Activated CD4-positive, alpha-beta memory T cell treated with anti-CD3 and anti-CD28 coated beads, Interleukin-2, amount 10 ng/mL, durations not matched to agents 7 days and 5 days (primary cell): ENCODE measurements around the gene RNASE8. TPM values are rescaled to one million over a fixed set of nuclear protein-coding genes. Genes with fewer than 3 reads are reported as not detected.
"Not testable (repeated sequence)": the region's sequence is repeated elsewhere in the genome, so short reads cannot be mapped to it uniquely, and the experiment has no call there.

Experiments
- CTCF ChIA-PET: fragments of 350-600 bp; sonication (Branson Sonifier 250); formaldehyde crosslinking; loops from one replicate; lab custom pipeline; 2021; ENCODE audit warnings: antibody characterized with exemption, inconsistent platforms; lab: Charles Lee
- POLR2A ChIA-PET: fragments of 350-600 bp; sonication (Branson Sonifier 250); formaldehyde crosslinking; loops from one replicate; lab custom pipeline; 2021; ENCODE audit warnings: antibody characterized with exemption; lab: Charles Lee
- DNase-seq: peaks from one replicate; pipeline ENCODE4 v3.0.0-alpha.2; 2020
- H3K27ac Mint-ChIP-seq: one replicate; pipeline ENCODE4 v1.8.0; 2021; ENCODE audit warnings: mild to moderate bottlenecking, mixed read lengths
- H3K27me3 Mint-ChIP-seq: one replicate; pipeline ENCODE4 v1.8.0; 2021; ENCODE audit warnings: mixed read lengths
- H3K36me3 Mint-ChIP-seq: one replicate; pipeline ENCODE4 v1.8.0; 2021; ENCODE audit warnings: low read depth, mixed read lengths
- H3K4me1 Mint-ChIP-seq: one replicate; pipeline ENCODE4 v1.8.0; 2021; ENCODE audit warnings: mixed read lengths
- H3K4me3 Mint-ChIP-seq: one replicate; pipeline ENCODE4 v1.8.0; 2021; ENCODE audit warnings: mild to moderate bottlenecking, mixed read lengths
- H3K9me3 Mint-ChIP-seq: one replicate; pipeline ENCODE4 v1.8.0; 2021; ENCODE audit warnings: mixed read lengths
- total RNA-seq, 2 experiments: library from RNA; stranded (reverse); gene quantifications; one replicate each; pipeline ENCODE4 v1.2.3, GENCODE V29; 2021

The RNASE8 gene
- total RNA-seq, 2 experiments from 2014 or later = not detected

DNA sequence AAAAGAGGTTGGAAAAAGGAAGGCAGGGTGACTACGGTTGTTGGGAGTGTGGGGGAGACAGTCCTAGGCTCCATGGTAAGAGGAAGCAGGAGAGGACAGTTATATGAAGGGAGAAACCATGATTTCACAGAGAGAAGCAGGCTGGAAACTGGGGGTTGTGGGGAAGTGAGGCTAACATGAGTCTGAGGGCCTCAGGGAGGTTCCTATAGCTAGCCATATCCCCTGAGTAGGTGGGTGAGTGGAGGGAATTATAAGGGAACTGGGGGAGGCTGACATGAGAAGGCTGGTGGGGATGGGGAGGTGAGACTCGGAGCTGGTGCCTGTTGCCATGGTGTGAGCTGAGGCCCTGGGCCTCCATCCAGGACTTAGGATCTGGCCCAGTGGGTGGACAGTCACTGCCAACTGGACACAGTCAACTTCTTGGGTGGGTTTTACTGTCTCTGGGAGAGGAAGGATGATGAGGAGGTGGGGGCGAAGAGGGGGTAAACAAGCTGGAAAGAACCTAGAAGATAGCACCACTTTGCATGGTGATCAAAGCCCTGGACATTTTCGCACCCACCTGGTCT lies 24.4 kb upstream of the RNASE8 start:
- DNase-seq = no peak
- no peak overlapping the region for H3K4me3 Mint-ChIP-seq
- H3K36me3 Mint-ChIP-seq = no peaks in the 10 kb centered on the region
- ChIA-PET CTCF (interaction anchor here (0.5 to 3.4 kb wide), 3 partner anchors 19 to 92 kb away, joined by 3 to 19 read pairs (median 3); no protein-coding TSS in a partner anchor), POLR2A (interaction anchor here (0.9 kb wide), 1 partner anchor 18 kb away, joined by 4 read pairs; no protein-coding TSS in a partner anchor)
- H3K27ac Mint-ChIP-seq = no peak overlapping the region
- H3K9me3 Mint-ChIP-seq = no peaks in the 10 kb centered on the region
- H3K27me3 Mint-ChIP-seq = peaks cover 3% of the 10 kb centered on the region
- H3K4me1 Mint-ChIP-seq = no peaks in the 10 kb centered on the region

DNA sequence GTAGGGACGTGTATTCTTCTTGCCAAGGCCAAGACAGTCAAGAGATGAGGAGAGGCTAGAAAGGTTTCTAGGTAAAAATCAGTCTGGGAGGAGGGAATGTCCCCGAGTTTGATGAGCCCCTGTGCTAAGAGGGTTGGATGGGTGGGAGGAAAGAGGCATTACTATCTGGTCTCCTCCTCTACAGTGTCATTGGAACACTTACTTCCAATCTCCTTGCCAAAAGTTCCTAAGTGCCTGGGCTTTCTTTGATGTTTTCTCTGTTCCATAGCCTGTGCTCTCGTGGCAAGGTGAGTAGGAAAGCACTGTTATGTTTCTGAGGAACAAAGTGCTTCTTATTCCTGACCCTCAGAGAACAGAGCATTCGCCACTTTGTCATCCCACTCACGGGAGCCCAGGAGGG lies 22.9 kb upstream of the RNASE8 start, which contains the start of gene RNASE13:
Gene RNASE13 (minus strand): TSS at position 101 of the 400 bp plus-strand sequence. CDS start 519 bp downstream, outside the sequence.
- H3K4me1 Mint-ChIP-seq = no peaks in the 10 kb centered on the region
- ChIA-PET CTCF (interaction anchor here (1.0 to 3.4 kb wide), 2 partner anchors 20 to 30 kb away, joined by 4 to 19 read pairs; no protein-coding TSS in a partner anchor), POLR2A (no interaction called here)
- H3K27me3 Mint-ChIP-seq = peaks cover 3% of the 10 kb centered on the region
- H3K9me3 Mint-ChIP-seq = no peaks in the 10 kb centered on the region
- no peak for DNase-seq
- H3K4me3 Mint-ChIP-seq = no peak within 1 kb of the TSS
- no peaks in the 10 kb centered on the region for H3K36me3 Mint-ChIP-seq
- no peak within 1 kb of the TSS for H3K27ac Mint-ChIP-seq

DNA sequence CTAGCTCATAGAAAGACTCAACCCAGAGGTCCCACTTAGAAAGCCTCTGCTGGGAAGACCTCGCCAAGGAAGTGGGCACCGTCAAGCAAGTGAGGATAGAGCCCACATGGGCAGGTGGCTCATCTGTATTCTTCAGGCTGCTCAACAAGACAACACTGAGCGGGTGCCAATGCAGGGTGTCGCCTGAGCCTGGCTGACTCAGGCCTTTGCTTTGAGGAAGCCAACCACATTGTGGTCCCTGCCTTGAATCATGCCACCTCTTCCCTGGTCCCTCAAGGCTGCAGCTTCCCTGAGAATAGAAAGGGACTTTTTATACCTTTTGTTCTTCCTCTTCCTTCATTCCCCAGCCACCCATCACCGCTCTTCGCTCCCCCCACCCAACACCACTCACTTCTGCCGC lies 20.9 kb upstream of the RNASE8 start:
- CTCF ChIA-PET = interaction anchor here (2.1 kb wide), 1 partner anchor 22 kb away, joined by 10 read pairs; no protein-coding TSS in a partner anchor
- no peaks in the 10 kb centered on the region for H3K9me3 Mint-ChIP-seq
- no peaks in the 10 kb centered on the region for H3K4me1 Mint-ChIP-seq
- POLR2A ChIA-PET = interaction anchor here (1.2 kb wide), 1 partner anchor 22 kb away, joined by 3 read pairs; no protein-coding TSS in a partner anchor
- DNase-seq = no peak
- no peak overlapping the region for H3K27ac Mint-ChIP-seq
- H3K4me3 Mint-ChIP-seq = no peak overlapping the region
- H3K36me3 Mint-ChIP-seq = no peaks in the 10 kb centered on the region
- H3K27me3 Mint-ChIP-seq = peaks cover under 1% of the 10 kb centered on the region

DNA sequence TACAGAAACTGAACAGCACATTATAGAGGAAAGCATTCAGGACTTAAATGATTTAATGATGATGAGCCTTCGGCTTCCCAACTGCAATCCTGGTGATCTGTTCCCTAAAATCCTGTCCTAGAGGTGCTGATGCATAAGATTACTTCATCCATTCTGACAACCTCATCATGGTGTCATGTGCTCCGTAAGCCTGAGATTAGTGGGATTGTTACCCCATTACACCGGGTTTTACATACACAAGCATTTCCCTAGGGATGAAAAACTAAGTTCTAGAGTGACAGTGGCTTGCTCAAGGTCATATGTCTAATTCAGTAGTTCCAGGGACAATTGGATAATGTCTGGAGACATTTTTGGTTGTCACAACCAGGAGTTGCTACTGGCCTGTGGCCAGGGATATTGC lies 20.5 kb upstream of the RNASE8 start:
- no peaks in the 10 kb centered on the region for H3K36me3 Mint-ChIP-seq
- no peak for DNase-seq
- no peaks in the 10 kb centered on the region for H3K9me3 Mint-ChIP-seq
- H3K27ac Mint-ChIP-seq = no peak overlapping the region
- H3K4me3 Mint-ChIP-seq = no peak overlapping the region
- ChIA-PET CTCF (interaction anchor here (2.1 kb wide), 1 partner anchor 22 kb away, joined by 10 read pairs; no protein-coding TSS in a partner anchor), POLR2A (no interaction called here)
- no peaks in the 10 kb centered on the region for H3K4me1 Mint-ChIP-seq
- no peaks in the 10 kb centered on the region for H3K27me3 Mint-ChIP-seq

DNA sequence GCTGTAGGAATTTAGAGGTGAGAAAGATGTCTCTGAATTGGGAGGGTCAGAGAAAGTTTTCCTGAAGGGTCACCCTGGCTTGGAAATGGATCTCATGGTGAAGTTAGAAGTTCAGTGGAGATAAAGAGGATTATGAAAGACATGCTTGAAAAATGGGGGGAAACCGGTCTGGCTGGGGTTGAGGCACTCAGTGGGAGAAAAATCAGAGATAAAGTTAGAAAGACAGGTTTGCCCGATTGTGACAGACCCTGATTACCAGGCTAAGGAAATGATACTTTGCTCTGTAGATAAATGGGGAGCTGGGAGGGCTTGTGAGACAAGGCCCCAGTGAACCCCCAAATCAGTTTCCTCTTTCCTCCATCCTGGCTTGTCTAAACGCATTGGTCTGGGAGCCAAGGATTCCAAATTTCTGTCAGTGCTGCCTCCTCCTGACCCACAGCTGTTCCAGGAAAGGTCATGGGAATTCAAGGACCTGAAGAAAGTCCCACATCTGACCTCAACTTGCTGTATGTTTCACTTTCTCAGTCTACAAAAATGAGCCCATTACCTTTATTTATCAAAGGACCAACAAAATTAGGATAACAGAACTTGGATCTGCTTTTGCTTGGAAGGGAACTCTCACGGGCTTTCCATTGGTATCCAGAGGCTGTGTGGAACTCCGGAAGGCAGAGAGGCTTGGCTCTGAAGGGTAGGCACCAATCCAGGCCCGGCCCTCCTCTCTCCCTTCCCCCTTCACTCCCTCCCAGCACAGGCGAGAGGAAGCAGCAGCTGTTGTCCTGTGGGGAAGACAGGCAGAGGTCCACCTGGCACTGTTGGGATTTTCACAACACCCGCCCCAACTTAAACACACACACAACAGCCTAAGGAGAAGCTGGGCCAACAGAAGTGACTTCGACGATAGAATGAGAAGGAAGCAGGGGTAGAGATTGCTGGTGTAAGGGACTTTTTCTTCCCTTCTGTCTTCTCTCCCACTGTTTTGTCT lies 18.9 kb upstream of the RNASE8 start:
- H3K27me3 Mint-ChIP-seq = peaks cover 7% of the 10 kb centered on the region
- H3K4me3 Mint-ChIP-seq = no peak overlapping the region
- H3K9me3 Mint-ChIP-seq = no peaks in the 10 kb centered on the region
- H3K36me3 Mint-ChIP-seq = no peaks in the 10 kb centered on the region
- H3K27ac Mint-ChIP-seq = no peak overlapping the region
- no peak for DNase-seq
- no peaks in the 10 kb centered on the region for H3K4me1 Mint-ChIP-seq
- POLR2A ChIA-PET = interaction anchor here (2.0 kb wide), 1 partner anchor 23 kb away, joined by 7 read pairs; no protein-coding TSS in a partner anchor
- CTCF ChIA-PET = interaction anchor here (1.0 to 3.1 kb wide), 4 partner anchors 21 to 49 kb away, joined by 3 to 60 read pairs (median 5); no protein-coding TSS in a partner anchor

DNA sequence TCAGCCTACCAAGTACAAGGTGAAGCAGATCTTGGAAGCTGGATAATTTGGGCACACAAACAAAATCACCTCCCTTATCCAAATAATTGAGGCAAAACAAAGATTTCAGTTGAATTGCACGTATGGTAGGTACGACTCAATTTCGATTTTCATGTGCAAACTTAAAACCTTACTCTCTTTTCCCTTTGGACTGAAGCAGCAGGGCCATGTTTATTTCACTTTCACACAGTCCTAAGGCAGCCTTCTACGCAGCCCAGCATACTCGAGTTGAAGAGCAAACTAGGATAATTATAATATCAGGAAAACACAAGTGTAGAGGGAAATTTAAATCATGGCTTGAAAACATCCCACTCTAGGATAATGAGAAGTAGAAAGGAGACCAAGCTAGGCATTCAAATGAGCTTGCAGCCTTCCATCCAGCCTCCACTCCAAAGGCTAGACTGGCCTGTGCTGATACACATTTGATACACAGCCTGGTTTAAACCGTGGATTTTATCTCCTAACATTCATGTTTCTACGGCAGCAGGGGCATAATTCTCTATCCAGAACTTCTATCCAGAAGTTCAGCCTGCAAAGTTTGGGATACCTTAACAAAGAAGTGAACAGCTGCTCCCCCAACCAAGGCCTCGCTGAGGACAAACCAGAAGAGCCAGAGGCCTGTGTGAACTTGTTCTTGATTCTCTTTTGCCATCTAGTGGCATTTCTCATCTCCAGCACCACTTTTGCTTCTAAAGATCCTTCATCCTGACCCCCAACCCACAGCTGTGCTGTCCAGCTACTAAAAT lies 17.8 kb upstream of the RNASE8 start:
- no peaks in the 10 kb centered on the region for H3K9me3 Mint-ChIP-seq
- H3K4me3 Mint-ChIP-seq = no peak overlapping the region
- POLR2A ChIA-PET = interaction anchor here (2.0 kb wide), 1 partner anchor 24 kb away, joined by 7 read pairs; no protein-coding TSS in a partner anchor
- peaks cover 12% of the 10 kb centered on the region for H3K27me3 Mint-ChIP-seq
- H3K27ac Mint-ChIP-seq = no peak overlapping the region
- DNase-seq = no peak
- CTCF ChIA-PET = interaction anchor here (1.0 to 3.1 kb wide), 10 partner anchors 14 to 69 kb away, joined by 3 to 60 read pairs (median 4); no protein-coding TSS in a partner anchor
- H3K4me1 Mint-ChIP-seq = peaks cover 7% of the 10 kb centered on the region
- H3K36me3 Mint-ChIP-seq = no peaks in the 10 kb centered on the region

DNA sequence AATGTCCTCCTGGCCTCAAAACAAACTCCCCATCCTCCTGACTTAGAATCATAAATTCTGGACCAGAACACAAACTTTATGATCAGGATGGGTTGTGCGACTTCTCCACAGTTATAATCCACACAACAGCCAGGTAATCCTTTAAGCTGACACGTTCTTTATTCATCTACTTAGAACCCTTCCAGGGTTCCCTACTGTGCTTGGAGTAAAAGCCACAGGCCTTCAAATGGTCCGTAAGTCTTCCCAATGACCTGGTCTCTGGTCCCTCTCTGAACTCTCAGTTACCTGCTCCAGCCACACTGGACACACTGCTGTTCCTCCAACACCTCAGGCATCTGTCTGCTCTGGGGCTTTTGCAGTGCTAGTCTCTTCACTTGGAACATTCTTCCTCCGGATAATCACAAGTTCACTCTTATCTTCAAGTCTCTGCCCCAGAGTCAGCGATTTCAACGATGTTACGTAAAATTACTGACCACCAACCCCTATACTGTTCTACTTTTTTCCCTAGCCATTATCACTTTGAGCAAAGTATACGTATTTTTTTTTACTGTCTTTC lies 17.2 kb upstream of the RNASE8 start:
- DNase-seq = no peak
- ChIA-PET POLR2A (interaction anchor here (2.0 kb wide), 1 partner anchor 25 kb away, joined by 7 read pairs; no protein-coding TSS in a partner anchor), CTCF (interaction anchor here (1.0 to 3.1 kb wide), 8 partner anchors 13 to 70 kb away, joined by 3 to 60 read pairs (median 4); no protein-coding TSS in a partner anchor)
- H3K27me3 Mint-ChIP-seq = peaks cover 17% of the 10 kb centered on the region
- no peak overlapping the region for H3K27ac Mint-ChIP-seq
- no peaks in the 10 kb centered on the region for H3K9me3 Mint-ChIP-seq
- H3K4me1 Mint-ChIP-seq = peaks cover 7% of the 10 kb centered on the region
- H3K4me3 Mint-ChIP-seq = no peak overlapping the region
- H3K36me3 Mint-ChIP-seq = no peaks in the 10 kb centered on the region

DNA sequence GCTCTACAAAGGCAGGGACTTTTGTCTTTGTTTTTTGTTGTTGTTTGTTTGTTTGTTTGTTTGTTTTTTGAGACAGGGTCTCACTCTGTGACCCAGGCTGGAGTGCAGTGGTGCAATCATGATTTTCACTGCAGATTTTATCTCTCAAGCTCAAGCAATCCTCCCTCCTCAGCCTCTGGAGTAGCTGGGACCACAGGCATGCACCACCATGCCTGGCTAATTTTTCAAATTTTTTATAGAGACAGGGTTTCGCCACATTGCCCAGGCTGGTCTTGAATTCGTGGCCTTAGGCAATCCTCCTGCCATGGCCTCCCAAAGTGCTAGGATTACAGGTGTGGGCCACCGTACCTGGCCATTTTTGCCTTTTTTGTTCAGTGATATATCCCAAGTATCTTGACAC lies 16.7 kb upstream of the RNASE8 start:
- H3K27ac Mint-ChIP-seq, DNase-seq, H3K36me3 Mint-ChIP-seq, H3K4me3 Mint-ChIP-seq, POLR2A ChIA-PET, H3K9me3 Mint-ChIP-seq, H3K4me1 Mint-ChIP-seq: not testable (repeated sequence)
- CTCF ChIA-PET = interaction anchor here (1.4 to 3.1 kb wide), 4 partner anchors 26 to 70 kb away, joined by 3 to 60 read pairs (median 5); no protein-coding TSS in a partner anchor
- H3K27me3 Mint-ChIP-seq = peaks cover 17% of the 10 kb centered on the region

DNA sequence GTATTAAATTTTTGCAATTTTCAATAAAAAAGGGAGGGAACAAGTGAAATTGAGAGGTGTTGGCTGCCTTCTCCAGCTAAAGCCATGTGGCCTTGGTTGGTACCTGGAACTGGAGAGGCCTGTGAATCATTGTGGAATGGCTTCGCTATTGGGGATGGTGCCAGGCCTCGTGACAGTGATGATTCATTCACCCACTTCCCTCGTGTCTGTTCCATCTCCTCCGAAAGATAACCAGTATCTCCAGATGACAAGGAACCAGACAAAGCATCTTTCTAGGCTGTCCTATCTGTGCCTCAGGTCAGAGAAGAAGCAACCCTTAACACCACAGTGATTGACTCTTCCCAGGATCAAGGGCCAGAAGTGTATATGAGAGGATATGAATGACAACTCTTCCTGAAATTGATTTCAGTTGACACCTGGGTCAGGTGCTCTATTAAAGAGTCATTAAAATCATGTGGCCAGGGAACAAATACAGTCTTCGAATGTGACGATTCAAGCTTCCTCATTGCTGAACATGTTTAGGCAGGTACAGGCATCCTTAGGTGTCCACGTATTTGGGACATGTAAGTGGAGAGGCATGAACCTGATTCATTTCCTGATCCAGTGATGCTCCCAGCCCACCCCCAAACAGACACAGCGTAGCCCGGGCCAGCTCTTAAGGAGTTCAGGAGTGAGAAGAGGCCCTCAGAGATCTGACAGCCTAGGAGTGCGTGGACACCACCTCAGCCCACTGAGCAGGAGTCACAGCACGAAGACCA lies 15.8 kb upstream of the RNASE8 start, which contains the start of gene RNASE7:
Gene RNASE7 (plus strand): TSS at position 687 of the 758 bp plus-strand sequence. CDS start 631 bp downstream, outside the sequence.
- Mint-ChIP-seq H3K4me1 (peaks cover 7% of the 10 kb centered on the region), H3K9me3 (no peaks in the 10 kb centered on the region), H3K36me3 (no peaks in the 10 kb centered on the region), H3K27ac (no peak within 1 kb of the TSS), H3K4me3 (no peak within 1 kb of the TSS), H3K27me3 (peaks cover 17% of the 10 kb centered on the region)
- ChIA-PET CTCF (interaction anchor here (1.4 to 3.1 kb wide), 3 partner anchors 27 to 63 kb away, joined by 3 to 60 read pairs (median 11); no protein-coding TSS in a partner anchor), POLR2A (no interaction called here)
- DNase-seq = no peak

DNA sequence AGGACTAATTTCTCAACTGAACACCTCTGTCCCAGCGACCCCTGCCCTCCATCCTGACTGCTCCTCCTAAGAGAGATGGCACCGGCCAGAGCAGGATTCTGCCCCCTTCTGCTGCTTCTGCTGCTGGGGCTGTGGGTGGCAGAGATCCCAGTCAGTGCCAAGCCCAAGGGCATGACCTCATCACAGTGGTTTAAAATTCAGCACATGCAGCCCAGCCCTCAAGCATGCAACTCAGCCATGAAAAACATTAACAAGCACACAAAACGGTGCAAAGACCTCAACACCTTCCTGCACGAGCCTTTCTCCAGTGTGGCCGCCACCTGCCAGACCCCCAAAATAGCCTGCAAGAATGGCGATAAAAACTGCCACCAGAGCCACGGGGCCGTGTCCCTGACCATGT lies 14.7 kb upstream of the RNASE8 start:
- Mint-ChIP-seq H3K4me1 (peaks cover 7% of the 10 kb centered on the region), H3K9me3 (no peaks in the 10 kb centered on the region), H3K27ac (no peak overlapping the region), H3K4me3 (no peak overlapping the region), H3K36me3 (no peaks in the 10 kb centered on the region), H3K27me3 (peaks cover 17% of the 10 kb centered on the region)
- ChIA-PET POLR2A (no interaction called here), CTCF (interaction anchor here (0.7 to 2.9 kb wide), 3 partner anchors 28 to 397 kb away, joined by 3 to 11 read pairs (median 3); no protein-coding TSS in a partner anchor)
- no peak for DNase-seq
